ENCODE measurements around the gene RANGAP1. TPM values are rescaled to one million over a fixed set of nuclear protein-coding genes. Genes with fewer than 3 reads are reported as not detected.
A peak's percentile ranks its signal among the peaks of the same experiment; 100 is the strongest.

Gene RANGAP1
- total RNA-seq, 3 donors from 2014 or later: 26.9 to 48.9 (median 35.3) TPM

DNA sequence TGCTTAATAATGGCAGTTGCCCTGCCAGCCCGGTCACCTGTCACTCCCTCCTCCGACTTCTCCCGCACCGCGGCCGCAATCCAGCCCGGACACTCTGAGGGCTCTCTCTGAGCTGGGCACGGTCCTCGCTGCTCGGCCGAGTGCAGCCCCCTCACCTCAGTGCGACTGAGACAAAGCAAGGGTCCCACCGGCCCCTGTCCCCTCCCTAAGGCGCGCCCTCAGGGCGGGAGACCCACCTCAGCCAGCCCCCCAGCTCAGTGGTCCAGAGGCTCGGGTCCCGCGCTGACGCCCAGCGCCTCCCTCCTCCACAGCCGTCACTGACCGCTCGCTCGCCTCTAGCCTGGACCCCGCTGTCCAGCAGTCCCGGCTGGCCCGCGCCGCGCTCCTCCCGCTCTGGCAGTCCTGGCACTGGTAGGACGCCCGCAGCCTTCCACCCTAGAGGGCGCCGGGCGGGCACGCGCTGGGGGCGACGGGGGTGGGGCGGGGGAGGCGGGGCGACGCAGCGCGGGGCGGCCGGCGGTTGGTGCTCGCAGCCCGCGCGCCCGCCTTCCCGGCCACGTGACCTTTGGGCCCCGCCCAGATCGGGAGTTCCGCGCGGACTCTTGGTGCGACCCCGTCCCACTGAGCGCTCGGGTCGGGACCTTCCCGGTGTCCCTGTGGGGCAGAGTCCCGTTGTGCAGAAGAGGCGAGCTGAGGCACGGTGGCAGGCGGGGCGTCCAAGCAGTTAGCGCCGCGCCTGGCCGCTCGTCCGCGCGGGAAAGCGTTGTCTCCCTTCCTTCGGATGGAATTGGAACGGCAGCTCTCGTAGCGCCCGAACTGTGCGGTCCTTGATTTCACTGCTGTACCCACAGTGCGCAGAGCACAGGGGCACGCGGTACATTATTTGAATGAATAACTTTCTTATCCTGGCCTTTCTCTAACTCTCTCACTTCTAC, 88.7 kb downstream of the RANGAP1 start:
- no peak for TF ChIP-seq CTCF (IDR thresholded peaks at IDR 0.05)
- no peaks in the 10 kb centered on the region for H3K9me3 ChIP-seq
- peaks cover 15% of the 10 kb centered on the region for H3K4me1 ChIP-seq (ENCODE audit: low read depth)
- intact Hi-C loops (cut with DNase I, micrococcal nuclease): no loop called here
- ATAC-seq (peak; percentile 94), DNase-seq (peak; percentile 87 to 90 (median 89))
- no peaks in the 10 kb centered on the region for H3K36me3 ChIP-seq (ENCODE audit: low read depth)
- peak overlapping the region; percentile 57 for H3K4me3 ChIP-seq

Small RNAs within 50 kb of the gene (microRNA-seq; reads per million reads assigned to microRNA genes)
- gene MIR6889: not detected

Other genes starting within 250 kb of the RANGAP1 start
- gene EP300, start 193.6 kb downstream of the RANGAP1 start, total RNA-seq: 10 to 100 TPM; 61.7 to 92.1 (median 88.1) TPM
- 10 to 100 TPM; 17.7 to 25.0 (median 18.9) TPM for gene L3MBTL2, start 80.9 kb downstream of the RANGAP1 start, total RNA-seq
- 1 to 10 TPM; 1.1 to 8.8 (median 1.9) TPM for gene CHADL, start 45.3 kb downstream of the RANGAP1 start, total RNA-seq
- gene ZC3H7B, start 15.3 kb upstream of the RANGAP1 start, total RNA-seq: 10 to 100 TPM; 37.8 to 57.5 (median 39.3) TPM
- 10 to 100 TPM; 17.6 to 29.3 (median 28.6) TPM for gene TEF, start 95.8 kb upstream of the RANGAP1 start, total RNA-seq
- 10 to 100 TPM; 47.3 to 71.8 (median 53.9) TPM for gene TOB2, start 160.6 kb upstream of the RANGAP1 start, total RNA-seq
- 10 to 100 TPM; 27.0 to 31.7 (median 29.7) TPM for gene PHF5A, start 182.5 kb upstream of the RANGAP1 start, total RNA-seq
- 100 to 1,000 TPM; 187 to 295 (median 241) TPM for gene ACO2, start 182.9 kb upstream of the RANGAP1 start, total RNA-seq

All from mucosa of descending colon (tissue), 3 donors.